Cardiac muscle cell (in vitro differentiated cells and primary cell): ENCODE results near the gene ITGBL1. TPM values are rescaled to one million over a fixed set of nuclear protein-coding genes. Genes with fewer than 3 reads are reported as not detected.

Experiments
- DNase-seq, 2 donors: peaks; one replicate each; pipeline versions ENCODE4 v3.0.0 to v3.0.0-alpha.2; 2010 to 2017; ENCODE audit warnings: low read depth in 1 of 2, low spot score in 1 of 2
- H3K27ac ChIP-seq: fragments of 200-600 bp; sonication (generic); 2 replicates; pipeline ENCODE4 v1.5.1; 2016
- H3K27me3 ChIP-seq: fragments of 200-600 bp; sonication (generic); 2 replicates; pipeline ENCODE4 v1.6.0; 2016; ENCODE audit warnings: control low read depth
- H3K36me3 ChIP-seq: fragments of 200-600 bp; sonication (generic); 2 replicates; pipeline ENCODE4 v1.5.1; 2016; ENCODE audit warnings: control low read depth
- H3K4me1 ChIP-seq: fragments of 200-600 bp; sonication (generic); 2 replicates; pipeline ENCODE4 v1.8.1; 2017; ENCODE audit warnings: low read depth, mild to moderate bottlenecking, mixed run types
- H3K4me3 ChIP-seq: fragments of 200-600 bp; sonication (generic); 2 replicates; pipeline ENCODE4 v1.5.1; 2016; ENCODE audit warnings: mild to moderate bottlenecking
- H3K9me3 ChIP-seq: fragments of 200-600 bp; sonication (generic); 2 replicates; pipeline ENCODE4 v1.5.1; 2017; ENCODE audit warnings: low read depth, mild to moderate bottlenecking, control low read depth
- polyA plus RNA-seq: library from polyadenylated mRNA; unstranded; fragments of >200 nt; fragmentation: Nextera tagmentation; extraction: Ambion mirVana; gene quantifications from 2 replicates; pipeline ENCODE4 v1.2.1, GENCODE V29; 2016
- total RNA-seq: library from RNA; depleted of rRNA; stranded (reverse); fragments of >200 nt; gene quantifications from 2 replicates; pipeline ENCODE4 v1.2.3, GENCODE V29; 2016
- TF ChIP-seq, protein P1 (sequence below): IDR thresholded peaks from 2 replicates; pipeline ENCODE4 v1.5.1; 2012; ENCODE audit warnings: low read depth, mild to moderate bottlenecking, low read length

The ITGBL1 gene
- total and polyA plus RNA-seq, 2 experiments from 2014 or later = not detected

DNA sequence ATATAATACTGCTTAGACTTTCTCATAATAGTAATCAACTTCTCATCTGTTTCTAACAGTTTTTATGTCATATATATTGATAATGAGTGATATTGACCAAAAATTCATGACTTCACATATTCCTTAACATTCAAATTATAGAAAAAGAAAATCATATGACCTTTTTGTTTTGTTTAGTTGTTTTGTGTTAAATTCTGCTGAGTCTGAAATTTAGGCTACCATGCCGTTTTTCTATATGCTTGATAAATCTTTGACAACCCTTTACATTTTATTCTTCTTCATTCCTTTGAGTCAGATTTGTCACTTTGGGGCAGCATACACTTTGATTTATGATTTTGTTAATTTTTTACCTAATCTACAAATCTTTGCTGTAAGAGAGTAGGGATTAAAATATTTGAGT is 176.4 kb downstream of the ITGBL1 start:
- no peaks in the 10 kb centered on the region for H3K27me3 ChIP-seq
- TF ChIP-seq, protein P1, sequence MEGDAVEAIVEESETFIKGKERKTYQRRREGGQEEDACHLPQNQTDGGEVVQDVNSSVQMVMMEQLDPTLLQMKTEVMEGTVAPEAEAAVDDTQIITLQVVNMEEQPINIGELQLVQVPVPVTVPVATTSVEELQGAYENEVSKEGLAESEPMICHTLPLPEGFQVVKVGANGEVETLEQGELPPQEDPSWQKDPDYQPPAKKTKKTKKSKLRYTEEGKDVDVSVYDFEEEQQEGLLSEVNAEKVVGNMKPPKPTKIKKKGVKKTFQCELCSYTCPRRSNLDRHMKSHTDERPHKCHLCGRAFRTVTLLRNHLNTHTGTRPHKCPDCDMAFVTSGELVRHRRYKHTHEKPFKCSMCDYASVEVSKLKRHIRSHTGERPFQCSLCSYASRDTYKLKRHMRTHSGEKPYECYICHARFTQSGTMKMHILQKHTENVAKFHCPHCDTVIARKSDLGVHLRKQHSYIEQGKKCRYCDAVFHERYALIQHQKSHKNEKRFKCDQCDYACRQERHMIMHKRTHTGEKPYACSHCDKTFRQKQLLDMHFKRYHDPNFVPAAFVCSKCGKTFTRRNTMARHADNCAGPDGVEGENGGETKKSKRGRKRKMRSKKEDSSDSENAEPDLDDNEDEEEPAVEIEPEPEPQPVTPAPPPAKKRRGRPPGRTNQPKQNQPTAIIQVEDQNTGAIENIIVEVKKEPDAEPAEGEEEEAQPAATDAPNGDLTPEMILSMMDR = no peak
- H3K36me3 ChIP-seq = no peaks in the 10 kb centered on the region
- H3K4me1 ChIP-seq = no peaks in the 10 kb centered on the region
- H3K4me3 ChIP-seq = no peak overlapping the region
- no peaks in the 10 kb centered on the region for H3K9me3 ChIP-seq
- DNase-seq = no peak
- H3K27ac ChIP-seq = no peak overlapping the region

DNA sequence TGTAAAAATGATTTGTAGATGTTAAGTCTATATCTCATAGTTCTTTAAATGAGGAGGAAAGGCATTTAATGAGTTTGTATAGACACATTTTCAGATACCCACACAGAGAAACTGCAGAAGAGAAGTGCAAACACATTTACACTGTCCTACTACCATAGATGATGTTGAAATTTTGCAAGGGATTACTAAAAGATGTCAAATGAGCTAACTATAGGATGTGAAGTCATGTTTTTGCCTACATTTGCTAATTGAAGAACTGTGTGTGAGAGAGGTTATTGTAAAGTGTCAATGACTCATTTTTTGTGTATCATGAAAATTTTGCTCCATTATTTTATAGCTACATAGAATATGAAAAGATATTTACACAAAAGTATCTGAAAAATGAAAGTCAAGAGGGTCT is 178.9 kb downstream of the ITGBL1 start:
- Histone ChIP-seq H3K27me3 (no peaks in the 10 kb centered on the region), H3K4me1 (no peaks in the 10 kb centered on the region), H3K9me3 (no peaks in the 10 kb centered on the region), H3K27ac (no peak overlapping the region), H3K36me3 (no peaks in the 10 kb centered on the region), H3K4me3 (no peak overlapping the region)
- TF ChIP-seq, protein P1 = no peak
- DNase-seq = no peak

DNA sequence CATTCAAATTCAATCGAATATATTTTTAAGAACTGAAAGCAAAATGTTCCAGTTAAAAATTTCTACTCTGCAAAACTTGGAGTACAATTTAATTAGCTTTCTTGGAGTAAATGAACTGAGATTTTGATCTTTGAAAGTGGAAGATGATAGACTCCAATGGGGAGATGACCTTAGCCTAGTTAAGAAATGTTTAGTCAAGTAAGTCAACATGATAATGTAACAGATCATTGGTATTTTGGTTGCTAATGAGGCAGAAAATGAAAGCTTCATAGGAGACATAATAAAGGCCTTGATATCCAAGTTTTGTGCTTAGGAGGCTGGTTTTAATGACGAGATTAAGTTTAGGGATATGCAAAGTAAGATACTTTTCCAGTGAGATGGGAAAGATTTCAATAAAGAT is 181.7 kb downstream of the ITGBL1 start:
- no peak overlapping the region for H3K4me3 ChIP-seq
- DNase-seq = no peak
- TF ChIP-seq, protein P1 = no peak

DNA sequence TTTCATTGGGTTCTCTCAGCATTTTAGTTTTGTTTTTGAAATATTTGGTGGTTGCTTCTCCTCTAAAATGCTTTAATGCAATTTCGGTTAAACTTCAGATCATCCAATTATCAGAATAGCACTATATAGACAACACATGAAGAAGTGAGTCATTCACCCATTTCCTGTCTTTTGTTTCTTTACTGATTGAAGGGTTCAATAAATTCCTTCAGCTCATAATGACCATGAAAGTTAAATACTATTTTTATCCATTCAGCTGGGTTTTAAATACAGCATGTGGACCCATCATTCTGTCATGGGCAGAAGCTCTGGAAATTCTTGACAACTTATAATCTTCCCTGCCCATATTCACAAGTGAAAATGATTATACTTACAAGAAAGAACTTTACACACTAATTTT is 187.2 kb downstream of the ITGBL1 start:
- TF ChIP-seq, protein P1 = no peak
- H3K4me1 ChIP-seq = no peaks in the 10 kb centered on the region
- no peak overlapping the region for H3K27ac ChIP-seq
- no peaks in the 10 kb centered on the region for H3K27me3 ChIP-seq
- H3K9me3 ChIP-seq = no peaks in the 10 kb centered on the region
- DNase-seq = no peak
- no peak overlapping the region for H3K4me3 ChIP-seq
- no peaks in the 10 kb centered on the region for H3K36me3 ChIP-seq

More for the DNA sequence above, 181.7 kb downstream of the ITGBL1 start:
- H3K27ac ChIP-seq = no peak overlapping the region
- no peaks in the 10 kb centered on the region for H3K36me3 ChIP-seq
- no peaks in the 10 kb centered on the region for H3K9me3 ChIP-seq
- no peaks in the 10 kb centered on the region for H3K27me3 ChIP-seq
- H3K4me1 ChIP-seq = no peaks in the 10 kb centered on the region

DNA sequence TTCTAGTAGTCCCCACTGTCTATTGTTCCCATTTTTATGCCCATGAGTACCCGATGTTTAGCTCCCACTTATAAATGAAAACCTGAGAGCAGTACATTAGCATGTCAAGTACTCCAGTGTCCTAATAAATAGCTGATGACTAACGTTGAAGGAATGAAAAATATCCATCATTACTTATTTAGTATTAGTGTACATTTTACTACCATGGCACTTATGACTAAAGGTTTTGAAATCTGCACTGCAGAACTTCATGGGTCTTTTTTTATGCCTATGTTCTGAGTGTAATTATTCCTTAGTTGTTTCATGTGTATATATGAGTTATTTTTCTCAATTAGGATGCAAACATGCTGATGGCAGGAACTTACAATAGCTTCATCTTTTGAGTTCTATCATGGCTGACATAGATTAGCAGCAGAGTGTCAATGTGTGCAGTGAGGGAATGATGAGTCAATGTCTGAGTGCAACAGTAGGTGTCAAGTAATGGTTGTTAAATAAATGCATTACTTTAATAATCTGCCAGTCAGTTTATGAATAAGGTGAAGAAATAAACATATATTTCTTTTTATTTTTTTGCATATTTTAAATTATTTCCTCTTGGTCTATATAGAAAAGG is 188.4 kb downstream of the ITGBL1 start:
- Histone ChIP-seq H3K4me3 (no peak overlapping the region), H3K4me1 (no peaks in the 10 kb centered on the region), H3K27ac (no peak overlapping the region), H3K27me3 (no peaks in the 10 kb centered on the region), H3K9me3 (no peaks in the 10 kb centered on the region), H3K36me3 (no peaks in the 10 kb centered on the region)
- peak in 1 of 2 donors; percentile 24 for DNase-seq
- TF ChIP-seq, protein P1 = no peak

DNA sequence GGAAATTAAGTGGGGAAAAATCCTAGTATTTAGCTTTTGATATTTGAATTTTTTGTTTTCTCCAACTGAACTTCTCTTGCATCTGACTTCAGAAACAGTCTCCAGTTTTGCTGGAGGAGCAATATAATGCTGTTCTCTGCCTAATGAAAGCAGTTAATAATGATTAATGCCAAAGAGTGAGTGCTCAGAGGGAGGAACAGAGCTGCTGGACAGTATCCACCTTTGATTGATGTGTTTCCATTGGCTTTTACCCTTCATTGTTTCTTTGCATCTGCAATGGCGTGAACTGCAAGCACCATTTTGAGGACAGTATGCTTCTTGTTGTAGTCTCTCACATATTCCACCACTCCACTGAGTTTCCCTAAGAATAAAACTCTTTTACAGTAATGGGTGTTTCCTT is 193.4 kb downstream of the ITGBL1 start:
- Histone ChIP-seq H3K27ac (no peak overlapping the region), H3K27me3 (no peaks in the 10 kb centered on the region), H3K4me1 (no peaks in the 10 kb centered on the region), H3K4me3 (no peak overlapping the region), H3K36me3 (no peaks in the 10 kb centered on the region), H3K9me3 (no peaks in the 10 kb centered on the region)
- no peak for DNase-seq
- TF ChIP-seq, protein P1 = no peak
